ENCODE measurements around the gene LGR4.

The LGR4 gene

DNA sequence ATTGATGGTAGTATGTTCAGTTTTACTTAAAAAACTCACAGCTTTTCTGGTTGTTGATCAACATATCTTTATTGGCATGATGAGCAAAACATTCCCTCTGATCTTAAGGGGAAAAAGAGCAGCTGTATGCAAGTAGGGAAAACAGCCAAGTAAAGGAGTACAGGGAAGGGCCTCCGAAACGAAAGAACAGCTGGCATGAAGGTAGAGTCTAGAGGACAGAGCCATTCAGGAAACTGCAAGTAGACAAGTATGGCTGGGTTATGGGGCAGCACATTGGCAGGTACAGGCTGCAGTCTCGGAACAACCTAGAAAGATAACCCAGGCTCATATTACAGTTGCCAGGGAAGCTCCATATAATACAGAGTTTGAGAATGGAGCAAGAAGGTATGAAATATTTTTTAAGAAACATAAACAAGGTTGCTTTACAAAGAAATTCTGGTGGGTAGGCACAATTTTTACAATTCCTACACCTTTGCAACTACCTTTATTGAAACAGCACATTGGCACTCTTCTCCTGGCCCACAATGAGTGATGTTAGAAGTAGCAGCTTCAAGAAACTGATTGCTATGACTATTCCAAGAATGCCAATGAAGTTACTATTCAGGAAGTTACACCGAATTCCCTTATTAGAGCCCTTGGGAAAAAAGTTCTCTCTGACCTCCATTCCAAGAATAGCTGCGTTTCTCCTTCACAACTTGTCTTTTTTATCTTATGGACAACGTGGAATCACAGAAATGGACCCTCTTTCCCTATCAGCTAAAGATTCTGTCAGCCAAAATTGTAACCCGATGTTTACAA lies 45.2 kb downstream of the LGR4 start:
- no peak for DNase-seq (ENCODE audit: low read depth)

DNA sequence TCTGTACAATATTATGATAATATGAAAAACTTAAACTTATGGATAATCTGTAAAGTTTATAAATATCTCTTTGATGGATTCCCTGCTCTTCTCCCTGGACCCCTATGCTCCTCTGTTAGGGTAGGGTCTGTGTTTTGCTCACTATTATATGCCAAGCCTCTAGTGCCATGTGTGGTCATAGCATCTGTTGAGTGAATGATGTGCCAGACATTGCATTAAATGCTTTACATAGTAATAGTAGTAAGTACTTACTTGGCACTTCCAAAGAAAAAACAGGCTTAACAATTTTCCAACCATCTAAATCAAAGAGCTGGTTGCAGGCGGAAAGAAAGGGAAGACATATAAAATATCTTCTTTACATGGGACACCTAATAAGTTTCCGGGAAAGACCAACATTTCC lies 46.8 kb downstream of the LGR4 start:
- DNase-seq (ENCODE audit: low read depth) = no peak

DNA sequence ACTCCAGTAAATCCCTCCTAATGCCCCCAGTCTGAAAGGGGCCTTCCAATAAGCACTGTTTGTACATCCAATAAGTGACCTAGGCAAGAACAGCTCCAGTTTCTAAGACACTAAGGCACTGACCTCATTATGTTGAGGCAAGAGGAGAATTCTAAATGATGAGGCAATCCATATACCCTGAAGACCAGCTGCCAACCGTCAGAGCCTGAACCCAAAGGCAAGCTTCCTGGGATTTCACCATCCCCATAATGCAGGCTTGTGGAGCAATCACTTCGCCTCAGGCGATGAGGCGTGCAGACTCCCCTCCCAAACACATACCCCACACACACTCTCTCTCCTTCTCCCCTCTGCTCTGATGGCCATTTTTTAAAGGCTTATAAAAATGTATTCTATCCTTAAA lies 49.5 kb downstream of the LGR4 start:
- no peak for DNase-seq (ENCODE audit: low read depth)

DNA sequence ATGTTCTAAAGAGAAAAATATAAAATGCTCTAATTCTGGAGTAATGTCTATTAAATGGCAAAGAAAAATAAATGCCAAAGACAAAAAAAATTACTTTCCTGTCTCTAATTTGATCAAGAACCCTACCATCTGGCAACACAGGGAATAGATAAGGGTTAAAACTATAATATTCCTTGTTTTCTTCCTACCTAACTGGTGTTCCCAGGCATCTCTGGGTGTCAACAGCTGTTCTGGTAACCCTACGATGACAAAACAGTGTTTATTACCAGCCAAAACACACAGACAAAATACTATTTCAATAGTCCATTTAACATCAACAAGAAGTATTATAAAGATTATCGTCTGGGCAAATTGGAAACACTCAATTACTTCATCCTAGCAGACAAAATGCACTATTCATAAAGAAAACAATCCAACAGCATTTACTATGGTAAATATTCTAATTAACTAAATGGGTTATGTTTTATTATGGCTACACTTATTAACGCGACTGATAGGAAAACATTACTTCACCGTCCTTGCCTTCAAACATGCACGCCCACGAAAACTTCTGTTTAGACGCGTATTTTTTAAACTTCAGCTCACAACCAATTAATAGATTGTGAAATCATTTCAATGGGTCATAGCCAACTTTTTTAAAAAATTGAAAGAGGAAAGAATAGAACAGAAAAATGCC lies 50.6 kb downstream of the LGR4 start:
- no peak for DNase-seq (ENCODE audit: low read depth)

DNA sequence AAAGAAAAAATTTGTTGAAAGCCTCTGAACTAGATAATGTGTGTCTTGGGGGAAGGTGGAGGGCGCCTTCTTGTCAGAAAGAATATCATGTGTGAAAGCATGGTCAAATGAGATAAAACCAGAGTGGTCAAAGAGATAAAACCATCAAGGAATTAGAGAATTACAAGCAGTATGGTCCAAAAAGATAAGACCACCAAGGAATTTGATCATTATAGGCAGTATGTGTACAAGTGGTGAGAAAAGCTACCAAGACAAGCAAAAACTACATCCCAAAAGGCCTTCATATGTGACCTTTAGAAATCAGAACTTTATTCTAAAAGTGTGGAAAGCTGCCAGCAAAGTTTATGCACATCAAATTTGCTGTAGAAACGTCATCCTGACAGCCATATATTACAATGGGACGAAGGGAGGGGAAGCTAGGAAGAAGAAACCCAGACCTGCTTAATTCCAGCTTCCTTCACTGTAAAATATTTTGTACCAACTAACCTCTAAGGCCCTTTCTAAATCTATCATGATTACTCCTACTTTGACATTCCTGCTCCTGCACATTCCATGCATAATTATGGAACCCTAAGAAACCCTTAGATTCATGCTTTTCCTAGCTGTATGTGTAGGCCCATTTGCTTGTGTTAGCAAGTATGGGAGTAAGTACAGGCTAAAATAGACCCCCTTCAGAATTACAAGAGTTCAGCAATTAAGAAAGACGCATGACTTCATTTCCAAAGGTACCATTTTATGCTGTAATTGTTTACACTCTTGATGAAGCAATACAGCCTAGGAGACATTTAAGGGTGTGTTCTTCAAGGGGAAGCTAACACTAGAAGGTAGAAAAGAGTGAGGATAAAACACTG lies 51.6 kb downstream of the LGR4 start:
- no peak for DNase-seq (ENCODE audit: low read depth)

DNA sequence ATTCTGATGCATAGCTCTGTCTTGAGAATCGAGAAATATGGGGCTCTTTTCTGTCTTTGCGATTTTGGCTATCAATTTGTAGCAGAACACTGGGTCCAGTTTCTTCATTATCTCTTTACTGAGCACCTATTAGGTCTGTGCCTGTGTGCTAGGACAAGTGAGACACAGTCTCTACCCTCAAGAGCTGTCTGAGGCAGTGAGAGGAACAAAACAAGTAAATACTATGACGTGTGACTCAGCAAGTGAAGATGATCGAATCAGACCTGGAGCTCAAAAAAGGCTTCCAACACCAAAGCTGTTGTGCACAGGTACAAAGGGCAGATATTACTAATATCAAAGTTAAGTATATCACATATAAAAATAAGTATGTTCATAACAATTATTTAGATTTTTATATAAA lies 52.4 kb downstream of the LGR4 start:
- no peak for DNase-seq (ENCODE audit: low read depth)

DNA sequence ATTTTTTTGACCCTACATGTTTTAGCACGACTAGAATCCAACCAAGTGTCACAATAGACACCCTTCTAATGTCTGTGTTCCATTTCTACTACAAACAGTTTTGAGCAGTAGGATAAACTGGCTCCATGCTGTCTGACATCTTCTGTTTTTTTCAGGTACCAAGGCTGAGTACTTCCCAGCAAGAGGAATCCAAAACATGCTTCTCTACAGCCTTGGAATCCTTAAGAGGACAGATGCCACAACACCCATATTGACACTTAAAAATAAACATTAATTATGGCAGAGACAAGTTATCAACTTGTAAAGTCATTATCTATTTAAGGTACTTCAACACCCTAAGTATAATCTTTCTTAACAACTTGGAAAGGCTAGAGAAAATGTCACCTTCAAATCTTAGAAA lies 54.2 kb downstream of the LGR4 start:
- no peak for DNase-seq (ENCODE audit: low read depth)

DNA sequence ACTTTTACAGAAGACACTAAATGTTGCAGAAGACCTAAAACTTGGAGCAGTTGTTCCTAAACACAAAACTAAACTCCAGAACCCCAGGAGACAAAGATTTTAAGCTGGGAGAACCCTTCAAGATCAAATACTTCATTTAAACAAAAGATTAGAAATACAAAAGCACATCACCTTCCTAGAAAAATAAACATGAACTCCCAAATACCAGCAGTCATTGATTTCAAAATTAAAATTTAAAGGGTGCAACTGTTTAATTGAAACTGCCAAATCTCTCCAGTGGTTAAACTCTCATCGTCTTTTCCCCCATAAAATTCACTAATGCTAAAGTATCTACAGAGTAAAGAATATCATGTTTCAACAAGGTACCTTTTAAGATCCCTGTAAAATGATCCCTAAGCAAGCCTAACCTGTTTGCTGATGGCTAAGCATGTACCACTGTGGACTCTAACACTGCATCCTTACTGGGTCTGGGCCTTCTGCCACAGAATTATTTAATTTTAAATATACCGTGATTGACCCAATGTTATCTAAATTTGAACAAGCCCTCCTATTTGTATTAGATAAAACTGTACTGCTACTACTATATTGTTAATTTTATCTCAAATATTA lies 55.9 kb downstream of the LGR4 start:
- DNase-seq (ENCODE audit: low read depth) = no peak

DNA sequence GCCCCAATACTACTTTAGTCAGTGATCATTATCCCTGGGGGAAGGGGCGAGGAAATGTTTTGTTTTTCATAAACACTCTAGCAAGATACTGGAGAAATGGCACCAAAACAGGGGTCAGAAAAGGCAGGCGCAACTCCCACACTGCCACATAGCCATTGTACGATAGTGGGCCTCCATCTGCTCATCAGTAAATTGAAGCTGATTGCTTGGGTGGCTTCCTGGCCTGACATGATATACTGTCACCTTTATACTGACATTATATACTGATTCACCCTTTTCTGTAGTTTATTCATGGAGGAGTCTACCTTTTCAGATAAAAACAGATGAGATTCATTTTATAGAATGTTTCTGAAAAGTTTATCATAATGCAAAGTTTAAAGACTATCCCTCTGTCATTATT lies 57.9 kb downstream of the LGR4 start:
- DNase-seq (ENCODE audit: low read depth) = no peak

DNA sequence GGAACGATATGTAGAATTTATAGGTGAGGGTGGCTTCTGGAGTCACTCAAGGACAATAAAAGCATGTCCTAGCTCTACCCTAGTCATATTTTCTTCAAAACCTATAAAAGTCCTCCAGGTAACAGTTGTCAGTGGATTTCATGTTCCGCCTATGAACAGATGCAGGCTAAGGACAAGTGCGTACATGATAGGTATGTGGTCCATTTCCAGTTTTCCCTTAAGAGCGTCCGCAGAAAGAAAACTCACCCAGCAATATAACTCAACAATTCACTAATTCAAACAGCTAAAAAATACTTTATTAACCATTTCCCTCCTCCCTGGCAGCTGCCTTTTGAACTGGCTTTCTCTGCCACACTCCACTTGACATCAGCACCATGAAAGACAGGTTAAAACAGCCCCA lies 59.4 kb downstream of the LGR4 start:
- DNase-seq (ENCODE audit: low read depth) = no peak

DNA sequence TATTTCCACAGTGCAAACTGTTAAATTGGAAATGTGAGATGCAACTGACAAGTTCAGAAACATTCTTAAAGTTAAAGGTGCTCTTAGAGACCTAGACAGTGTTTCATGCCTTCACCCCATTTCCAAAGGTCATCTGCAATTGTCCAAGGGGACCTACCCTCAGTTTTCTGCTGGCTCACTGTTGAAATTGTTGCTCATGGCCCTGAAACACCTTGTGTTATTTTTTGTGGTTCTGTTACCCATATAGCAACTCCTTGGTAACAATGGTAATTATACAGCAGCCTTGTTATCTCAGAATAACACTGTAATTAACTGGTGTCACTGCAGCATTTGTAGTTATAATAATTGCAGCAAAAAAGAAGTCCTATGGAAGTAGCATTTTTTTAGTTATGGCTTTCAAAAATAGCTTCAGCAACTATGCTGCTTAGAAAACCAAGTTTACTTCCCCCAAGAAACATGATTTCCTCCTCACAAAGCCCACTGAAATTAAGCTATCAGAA lies 60.3 kb downstream of the LGR4 start:
- DNase-seq (ENCODE audit: low read depth) = no peak

DNA sequence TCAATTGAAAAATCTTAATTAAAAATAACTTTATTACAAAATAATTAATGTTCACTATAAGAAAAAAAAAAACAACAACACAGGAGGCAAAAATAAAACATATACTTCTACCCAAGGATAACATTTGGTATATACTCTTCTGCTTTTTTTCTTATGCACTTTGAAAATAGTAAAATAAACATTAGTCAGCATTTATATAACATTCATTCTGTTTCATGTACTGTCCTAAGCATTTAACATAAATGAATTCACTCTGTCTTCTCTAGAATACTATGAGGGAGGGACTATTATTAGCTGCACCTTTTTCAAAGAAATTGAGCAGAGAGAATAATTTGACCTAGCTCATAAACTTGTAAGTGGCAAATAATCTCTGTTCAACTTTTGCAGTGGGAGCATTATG lies 61.3 kb downstream of the LGR4 start:
- DNase-seq (ENCODE audit: low read depth) = no peak

DNA sequence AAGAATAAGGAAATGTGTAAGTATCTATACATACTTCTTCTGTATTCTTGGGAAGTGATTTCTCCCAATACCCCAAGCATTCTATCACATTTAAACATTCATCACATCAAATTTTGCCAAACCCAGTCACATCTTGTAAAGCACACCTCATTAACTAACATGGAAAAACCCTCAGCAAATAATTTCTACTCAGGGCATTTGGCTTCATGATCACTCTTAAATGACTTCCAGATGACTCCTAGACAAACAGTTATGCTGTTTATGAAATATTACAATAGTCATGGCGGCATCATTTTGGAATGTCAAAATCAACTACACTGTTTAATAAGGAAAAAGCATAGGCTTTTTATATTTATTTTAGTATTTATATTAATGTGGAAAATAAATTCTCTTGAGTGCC lies 62.3 kb downstream of the LGR4 start:
- no peak for DNase-seq (ENCODE audit: low read depth)

DNA sequence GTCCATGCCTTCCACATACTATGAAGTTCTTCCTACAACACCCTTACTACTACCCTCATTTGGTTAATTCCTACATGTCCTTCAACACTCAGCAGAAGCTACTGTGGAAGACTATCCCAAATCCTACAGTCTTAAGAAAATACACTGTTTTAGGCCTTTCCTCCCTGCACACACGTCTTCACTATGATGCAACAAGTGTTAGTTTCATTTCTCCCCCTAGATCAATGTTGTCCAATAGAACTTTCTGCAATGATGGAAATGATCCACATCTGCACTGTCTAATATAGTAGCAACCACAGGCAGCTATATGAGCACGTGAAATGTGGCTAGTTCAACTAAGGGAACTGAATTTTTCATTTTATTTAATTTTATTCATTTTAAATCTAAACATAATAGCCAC lies 62.8 kb downstream of the LGR4 start:
- DNase-seq (ENCODE audit: low read depth) = no peak

DNA sequence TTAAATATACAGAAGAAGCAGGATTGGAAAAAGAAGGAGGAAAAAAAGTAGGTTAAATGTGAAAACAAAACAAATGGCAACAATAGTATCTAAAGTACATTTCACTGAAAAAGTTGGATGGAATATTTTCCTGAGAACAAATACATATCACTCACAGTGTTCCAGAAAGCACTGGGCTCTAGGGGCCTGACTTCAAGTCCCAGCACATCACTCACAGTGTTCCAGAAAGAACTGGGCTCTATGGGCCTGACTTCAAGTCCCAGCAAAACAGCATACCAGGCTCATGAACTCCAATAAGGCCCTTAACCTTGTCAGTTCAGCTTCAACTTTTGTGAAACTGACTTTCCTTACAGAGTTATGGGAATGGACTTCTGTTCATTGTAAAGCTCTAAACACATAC lies 63.5 kb downstream of the LGR4 start:
- no peak for DNase-seq (ENCODE audit: low read depth)

DNA sequence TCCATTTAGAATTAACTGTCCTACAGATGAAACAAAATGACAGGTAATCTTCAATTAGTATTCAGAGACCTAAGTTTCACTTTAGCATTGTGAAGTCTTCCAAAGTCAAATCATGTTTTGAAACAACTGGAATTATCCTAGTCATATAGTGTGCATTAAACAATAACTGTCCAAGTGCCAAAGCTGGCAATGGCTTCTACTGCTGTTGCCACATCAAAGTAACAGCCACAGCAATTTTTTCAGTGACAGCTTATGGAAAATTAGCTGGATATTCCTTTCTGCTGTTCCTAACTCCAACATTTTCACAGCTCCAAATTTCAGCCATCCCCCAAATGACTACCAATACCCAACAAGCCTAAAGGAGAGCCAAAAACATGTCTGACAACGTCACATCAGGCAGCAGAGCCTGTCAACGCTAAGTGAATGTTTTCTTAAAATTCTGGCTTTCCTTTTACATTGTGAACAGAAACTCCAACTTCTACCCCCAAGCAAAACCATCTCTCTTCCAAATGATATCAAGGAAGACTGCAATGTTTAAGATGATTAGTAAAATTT lies 64.3 kb downstream of the LGR4 start:
- no peak for DNase-seq (ENCODE audit: low read depth)

DNA sequence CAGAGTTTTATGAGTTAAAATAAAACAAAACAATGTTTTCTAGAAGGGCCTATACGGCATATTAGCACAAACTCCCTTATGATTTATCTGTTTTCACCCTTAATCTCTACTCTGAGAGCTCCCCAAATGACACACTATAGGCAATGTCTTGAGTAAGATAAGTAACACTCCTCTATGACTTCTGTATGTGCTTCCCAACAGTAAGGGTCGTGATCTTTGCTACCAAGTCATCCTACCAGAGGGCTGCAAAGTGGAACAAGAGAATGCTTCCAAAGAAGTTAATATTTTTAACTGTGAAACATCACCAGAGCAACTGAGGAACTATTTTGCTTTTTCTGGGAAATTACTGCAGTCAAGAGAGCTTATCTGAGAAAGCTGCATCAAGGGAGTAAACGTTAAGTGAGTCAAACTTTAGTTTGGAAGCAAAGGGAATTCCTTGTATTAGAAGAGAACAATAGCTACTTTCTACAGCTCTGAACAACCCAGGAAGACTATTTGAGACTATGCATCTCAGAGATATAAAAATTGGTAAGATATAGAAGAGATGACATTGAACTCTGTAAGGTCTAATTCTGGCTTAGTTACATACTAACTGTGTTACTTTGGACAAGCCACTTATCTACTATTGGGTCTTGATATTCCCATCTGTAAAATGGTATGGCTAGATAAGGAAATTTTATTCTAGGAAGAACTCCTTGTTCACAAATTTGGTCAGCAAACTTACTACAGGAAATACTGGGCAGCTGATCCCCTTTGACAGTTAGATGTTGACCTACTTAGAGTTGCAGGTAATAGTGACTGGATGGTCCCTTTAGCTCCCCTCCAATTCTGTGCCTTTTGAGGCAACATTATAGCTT lies 65.9 kb downstream of the LGR4 start:
- no peak for DNase-seq (ENCODE audit: low read depth)

DNA sequence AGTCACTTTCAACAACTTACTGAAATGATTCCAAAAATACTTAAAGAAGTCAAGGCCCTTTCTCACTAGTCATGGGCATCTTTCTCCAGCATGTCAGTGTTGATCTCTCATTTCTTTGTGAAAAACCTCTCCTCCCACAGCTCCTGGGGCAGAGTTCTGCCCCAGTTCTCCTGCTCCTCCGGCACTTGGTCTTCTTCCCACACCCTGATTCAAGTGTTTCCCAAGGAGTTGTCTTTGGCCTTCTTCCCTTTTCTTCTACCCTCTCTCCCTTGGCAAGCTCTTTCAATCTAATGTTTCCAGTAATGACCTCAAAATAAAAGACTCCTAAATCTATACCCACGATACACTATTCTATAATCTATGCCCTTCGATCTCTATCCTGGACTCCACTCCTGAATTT lies 67.5 kb downstream of the LGR4 start:
- DNase-seq (ENCODE audit: low read depth) = no peak

DNA sequence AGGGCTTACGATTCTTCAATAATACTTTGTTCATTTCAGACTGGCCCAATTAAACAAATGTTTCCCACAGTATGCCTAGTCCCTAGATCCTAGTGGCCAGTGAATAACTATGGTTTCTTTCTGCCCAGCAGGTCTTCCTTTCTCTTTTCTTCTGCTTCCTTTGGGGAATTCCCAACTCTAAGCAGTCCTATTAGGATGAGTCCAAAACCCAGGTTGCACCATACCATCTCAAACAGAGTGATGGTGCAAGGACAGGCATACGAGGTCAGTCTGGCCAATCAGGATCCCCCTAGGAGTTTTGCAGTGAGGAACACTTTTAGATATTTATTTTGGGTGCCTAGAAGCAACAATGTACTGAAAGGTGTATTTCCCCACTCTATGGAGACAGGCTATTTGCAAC lies 68.2 kb downstream of the LGR4 start:
- no peak for DNase-seq (ENCODE audit: low read depth)

DNA sequence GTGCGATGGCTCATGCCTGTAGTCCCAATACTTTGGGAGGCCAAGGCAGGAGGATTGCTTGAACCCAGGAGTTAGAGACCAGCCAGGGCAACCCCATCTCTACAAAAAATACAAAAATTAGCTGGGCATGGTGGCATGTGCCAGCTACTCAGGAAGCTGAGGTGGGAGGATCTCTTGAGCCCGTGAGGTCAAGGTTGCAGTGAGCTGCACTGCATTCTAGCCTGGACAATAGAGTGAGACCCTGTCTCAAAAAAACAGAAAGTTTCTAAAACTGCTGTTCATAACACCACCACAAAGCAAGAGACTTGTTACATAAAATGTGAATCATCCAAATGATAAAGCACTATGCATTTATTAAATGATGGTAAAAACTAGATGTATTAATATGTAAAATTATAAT lies 69.4 kb downstream of the LGR4 start:
- no peak for DNase-seq (ENCODE audit: low read depth)

DNA sequence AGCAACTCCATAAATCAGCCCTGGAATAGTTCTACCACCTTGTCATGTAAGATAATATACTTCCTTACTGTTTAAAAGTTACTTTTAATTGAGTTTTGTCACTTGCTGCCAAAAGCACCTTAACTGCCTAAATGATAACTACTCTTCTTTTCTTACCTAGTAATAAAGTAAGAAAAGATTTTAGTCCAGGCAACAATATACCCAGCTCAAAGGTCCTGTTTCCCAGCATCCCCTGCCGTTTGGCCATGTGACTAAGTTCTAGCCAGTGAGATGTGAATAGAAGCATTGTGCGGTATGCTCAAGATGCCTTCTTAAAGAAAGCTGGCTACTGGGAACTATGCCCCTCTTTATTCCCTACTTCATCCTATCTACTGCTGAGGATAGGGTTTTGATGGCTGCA lies 70.1 kb downstream of the LGR4 start:
- no peak for DNase-seq (ENCODE audit: low read depth)

All from stimulated activated CD8-positive, alpha-beta memory T cell treated with anti-CD3 and anti-CD28 coated beads, Interleukin-15, amount 100 ng/mL, for 1 hour (primary cell).